AG10803 (cell line): ENCODE results near the gene ASB3.
A peak's percentile ranks its signal among the peaks of the same experiment; 100 is the strongest.
"Not testable (repeated sequence)": the region's sequence is repeated elsewhere in the genome, so short reads cannot be mapped to it uniquely, and the experiment has no call there.

Source experiments
- DNase-seq: peaks from one replicate; pipeline ENCODE4 v3.0.0; 2010; ENCODE audit warnings: low read depth
- H3K4me3 ChIP-seq: 2 replicates; pipeline ENCODE4 v1.5.1; 2011; ENCODE audit warnings: mild to moderate bottlenecking, low read length, control low read depth
- TF ChIP-seq, protein P1 (sequence below): conservative IDR thresholded peaks from 2 replicates; pipeline ENCODE4 v1.5.1; 2011; ENCODE audit warnings: mild to moderate bottlenecking, low read length, control low read depth, inconsistent platforms

Gene ASB3

DNA sequence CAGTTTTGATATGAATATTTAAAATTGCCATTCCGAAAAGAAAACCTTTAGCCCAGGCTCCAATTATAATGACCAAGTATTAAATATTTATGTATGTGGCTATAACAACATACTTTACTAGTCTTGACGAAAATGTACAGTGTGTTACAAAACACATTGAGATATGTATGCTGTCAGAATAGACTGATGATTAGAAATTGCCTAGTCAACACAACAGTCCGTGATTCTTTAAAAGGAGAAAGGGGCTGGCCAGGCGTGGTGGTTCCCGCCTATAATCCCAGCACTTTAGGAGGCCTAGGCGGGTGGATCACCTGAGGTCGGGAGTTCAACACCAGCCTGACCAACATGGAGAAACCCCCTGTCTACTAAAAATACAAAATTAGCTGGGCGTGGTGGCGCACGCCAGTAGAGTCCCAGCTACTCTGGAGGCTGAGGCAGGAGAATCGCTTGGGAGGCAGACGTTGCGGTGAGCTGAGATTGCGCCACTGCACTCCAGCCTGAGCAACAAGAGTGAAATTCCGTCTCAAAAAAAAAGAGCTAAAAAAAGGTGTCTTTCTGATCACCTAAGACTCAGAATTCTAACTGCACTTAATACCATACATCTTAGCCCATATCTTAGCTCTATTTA is 17.3 kb downstream of the ASB3 start:
- no peak overlapping the region for H3K4me3 ChIP-seq
- TF ChIP-seq, protein P1, sequence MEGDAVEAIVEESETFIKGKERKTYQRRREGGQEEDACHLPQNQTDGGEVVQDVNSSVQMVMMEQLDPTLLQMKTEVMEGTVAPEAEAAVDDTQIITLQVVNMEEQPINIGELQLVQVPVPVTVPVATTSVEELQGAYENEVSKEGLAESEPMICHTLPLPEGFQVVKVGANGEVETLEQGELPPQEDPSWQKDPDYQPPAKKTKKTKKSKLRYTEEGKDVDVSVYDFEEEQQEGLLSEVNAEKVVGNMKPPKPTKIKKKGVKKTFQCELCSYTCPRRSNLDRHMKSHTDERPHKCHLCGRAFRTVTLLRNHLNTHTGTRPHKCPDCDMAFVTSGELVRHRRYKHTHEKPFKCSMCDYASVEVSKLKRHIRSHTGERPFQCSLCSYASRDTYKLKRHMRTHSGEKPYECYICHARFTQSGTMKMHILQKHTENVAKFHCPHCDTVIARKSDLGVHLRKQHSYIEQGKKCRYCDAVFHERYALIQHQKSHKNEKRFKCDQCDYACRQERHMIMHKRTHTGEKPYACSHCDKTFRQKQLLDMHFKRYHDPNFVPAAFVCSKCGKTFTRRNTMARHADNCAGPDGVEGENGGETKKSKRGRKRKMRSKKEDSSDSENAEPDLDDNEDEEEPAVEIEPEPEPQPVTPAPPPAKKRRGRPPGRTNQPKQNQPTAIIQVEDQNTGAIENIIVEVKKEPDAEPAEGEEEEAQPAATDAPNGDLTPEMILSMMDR: no peak
- no peak for DNase-seq

DNA sequence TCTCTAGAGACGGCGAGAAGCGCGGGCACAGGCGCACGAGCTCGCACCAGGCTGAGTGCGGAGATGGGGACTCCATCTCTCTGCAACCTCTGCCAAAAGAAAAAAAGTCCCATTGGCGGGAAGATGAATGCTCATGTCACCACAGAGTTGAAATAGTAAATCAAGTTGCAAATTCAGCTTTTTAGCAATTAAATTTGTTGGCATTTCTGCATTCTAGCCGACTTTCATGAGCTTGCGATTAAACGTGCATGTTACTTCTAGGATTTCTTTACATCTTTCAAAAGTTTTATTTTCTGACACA is 18.6 kb downstream of the ASB3 start:
- TF ChIP-seq, protein P1: no peak
- peak overlapping the region; percentile 80 for H3K4me3 ChIP-seq
- DNase-seq: peak; percentile 33

DNA sequence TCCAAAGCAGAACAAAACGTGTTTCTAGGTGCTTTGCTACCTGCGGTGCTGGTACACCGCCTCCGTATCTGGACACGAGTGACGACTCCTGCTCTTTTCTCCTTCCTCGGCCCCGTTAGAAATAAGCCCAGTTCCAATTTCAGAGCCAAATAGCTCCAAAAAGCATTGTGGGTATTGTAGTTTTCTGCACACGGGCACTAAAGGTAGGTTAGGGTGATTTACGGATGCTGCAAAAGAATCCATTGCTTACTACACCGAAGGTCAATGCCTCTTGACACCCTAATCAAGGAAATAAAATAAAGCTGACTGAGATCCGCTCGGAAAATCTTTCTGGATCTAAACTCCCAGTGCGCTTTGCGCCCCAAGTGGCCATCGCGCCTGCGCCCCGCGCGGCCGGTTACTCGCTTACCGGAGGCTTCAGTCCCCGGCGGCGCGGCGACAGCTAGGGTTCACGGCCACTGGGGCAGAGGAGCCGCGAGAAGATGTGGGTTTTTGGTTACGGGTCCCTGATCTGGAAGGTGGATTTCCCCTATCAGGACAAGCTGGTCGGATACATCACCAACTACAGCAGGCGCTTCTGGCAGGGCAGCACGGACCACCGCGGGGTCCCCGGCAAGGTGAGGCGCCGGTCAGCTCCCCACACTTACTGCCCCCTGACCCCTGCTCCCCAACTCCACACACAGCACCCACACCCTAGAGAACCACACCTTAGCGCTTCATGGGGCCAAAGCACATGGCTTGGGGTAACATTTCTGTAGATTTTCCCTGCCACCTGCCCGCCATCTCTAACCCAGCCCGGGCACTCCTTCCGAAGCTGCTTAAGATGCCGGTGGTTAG is 19.1 kb downstream of the ASB3 start, which contains the start of gene CHAC2:
Gene CHAC2 (plus strand): TSS at position 400 of the 837 bp plus-strand sequence. CDS start 83 bp downstream, at position 483.
- DNase-seq: peak; percentile 71
- peak within 1 kb of the TSS; percentile 80 for H3K4me3 ChIP-seq
- TF ChIP-seq, protein P1: peak; percentile 45

DNA sequence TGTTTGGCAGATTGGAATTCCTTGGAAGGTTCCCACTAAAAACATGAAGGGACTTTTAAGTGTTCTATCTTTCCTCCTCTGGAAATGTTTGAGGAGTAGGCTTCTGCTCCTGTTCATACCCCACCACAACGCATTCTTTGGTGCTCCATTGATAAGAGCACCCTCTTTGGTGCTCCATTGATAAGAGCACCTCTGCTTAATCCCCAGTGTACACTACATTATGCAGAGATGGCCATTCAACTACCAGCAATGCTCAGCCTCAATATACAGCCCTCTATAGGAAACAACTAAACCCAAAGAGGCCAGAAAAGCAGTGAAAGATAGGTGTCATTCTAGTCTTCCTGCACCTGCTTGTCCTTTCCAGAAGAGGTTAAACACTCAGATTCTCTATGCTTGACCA is 21.0 kb downstream of the ASB3 start:
- no peak overlapping the region for H3K4me3 ChIP-seq
- TF ChIP-seq, protein P1: no peak
- no peak for DNase-seq

DNA sequence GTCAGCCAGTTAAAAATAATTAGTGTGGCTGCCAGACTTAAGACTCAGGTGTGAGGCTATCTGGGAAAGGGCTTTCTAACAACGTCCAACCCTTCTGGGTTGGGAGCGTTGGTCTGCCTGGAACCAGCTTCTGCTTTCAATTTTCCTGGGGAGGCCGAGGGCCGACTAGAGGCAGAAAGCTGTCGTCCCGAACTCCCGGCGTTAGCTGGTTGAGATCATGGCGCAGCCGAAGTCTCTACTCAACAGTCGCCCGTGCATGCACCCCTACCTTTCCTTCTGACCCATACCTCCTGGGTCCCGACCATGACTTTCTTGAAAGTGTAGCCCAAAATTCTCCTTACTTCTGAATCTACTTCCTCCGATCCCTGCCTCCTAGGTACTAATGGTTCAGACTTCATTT is 29.5 kb downstream of the ASB3 start:
- H3K4me3 ChIP-seq, DNase-seq: not testable (repeated sequence)

DNA sequence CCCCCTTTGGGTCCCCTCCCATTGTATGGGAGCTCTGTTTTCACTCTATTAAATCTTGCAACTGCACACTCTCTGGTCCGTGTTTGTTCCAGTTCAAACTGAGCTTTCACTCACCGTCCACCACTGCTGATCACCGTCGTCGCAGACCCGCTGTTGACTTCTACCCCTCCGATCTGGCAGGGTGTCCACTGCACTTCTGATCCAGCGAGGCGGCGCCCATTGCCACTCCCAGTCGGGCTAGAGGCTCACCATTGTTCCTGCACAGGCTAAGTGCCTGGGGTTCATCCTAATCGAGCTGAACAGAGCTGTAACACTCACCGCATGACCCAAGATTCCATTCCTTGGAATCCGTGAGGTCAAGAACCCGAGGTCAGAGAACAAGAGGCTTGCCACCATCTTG is 30.1 kb downstream of the ASB3 start:
- TF ChIP-seq, protein P1: no peak
- DNase-seq: no peak
- no peak overlapping the region for H3K4me3 ChIP-seq

DNA sequence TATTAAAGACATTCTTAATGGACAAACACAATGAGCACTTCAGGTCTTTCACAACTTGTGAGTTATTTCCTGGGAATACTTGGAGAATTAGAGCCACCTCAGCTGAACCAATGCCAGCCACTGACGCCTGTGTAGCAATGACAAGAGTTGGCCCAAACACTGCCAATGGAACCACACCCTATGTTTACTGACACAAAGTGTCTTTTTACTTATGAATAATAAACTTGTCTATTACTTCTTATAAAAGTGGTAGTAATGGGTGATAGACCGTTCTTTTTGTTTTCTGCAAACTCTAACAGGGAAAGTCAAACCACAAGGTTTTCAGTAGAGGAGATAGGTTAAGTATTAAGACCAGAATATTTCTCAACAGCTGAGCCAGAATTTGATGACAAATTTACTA is 31.6 kb downstream of the ASB3 start:
- no peak overlapping the region for H3K4me3 ChIP-seq
- peak; percentile 55 for DNase-seq
- TF ChIP-seq, protein P1: no peak
